ENCODE results near the gene ANKRD40.

ANKRD40 gene

DNA sequence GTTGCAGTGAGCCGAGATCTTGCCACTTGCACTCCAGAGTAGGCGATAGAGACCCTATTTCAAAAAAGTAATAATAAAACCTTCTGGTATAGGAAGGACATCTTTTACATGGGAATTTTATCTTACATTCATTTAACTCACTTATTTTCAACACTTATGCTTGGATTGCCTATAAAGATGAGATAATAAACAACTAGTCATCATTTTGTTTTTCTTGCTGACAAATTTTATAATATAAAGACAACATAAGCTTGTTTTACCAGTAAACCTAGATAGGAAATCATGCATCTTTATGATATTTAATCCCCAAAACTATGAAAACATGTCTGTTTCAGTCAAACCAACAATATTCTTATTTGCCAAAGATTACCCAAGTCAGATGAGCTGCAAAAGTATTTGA, 56.1 kb downstream of the ANKRD40 start:
- DNase-seq (ENCODE audit: low read depth in 2 of 3, low spot score in 1 of 3) = no peak

DNA sequence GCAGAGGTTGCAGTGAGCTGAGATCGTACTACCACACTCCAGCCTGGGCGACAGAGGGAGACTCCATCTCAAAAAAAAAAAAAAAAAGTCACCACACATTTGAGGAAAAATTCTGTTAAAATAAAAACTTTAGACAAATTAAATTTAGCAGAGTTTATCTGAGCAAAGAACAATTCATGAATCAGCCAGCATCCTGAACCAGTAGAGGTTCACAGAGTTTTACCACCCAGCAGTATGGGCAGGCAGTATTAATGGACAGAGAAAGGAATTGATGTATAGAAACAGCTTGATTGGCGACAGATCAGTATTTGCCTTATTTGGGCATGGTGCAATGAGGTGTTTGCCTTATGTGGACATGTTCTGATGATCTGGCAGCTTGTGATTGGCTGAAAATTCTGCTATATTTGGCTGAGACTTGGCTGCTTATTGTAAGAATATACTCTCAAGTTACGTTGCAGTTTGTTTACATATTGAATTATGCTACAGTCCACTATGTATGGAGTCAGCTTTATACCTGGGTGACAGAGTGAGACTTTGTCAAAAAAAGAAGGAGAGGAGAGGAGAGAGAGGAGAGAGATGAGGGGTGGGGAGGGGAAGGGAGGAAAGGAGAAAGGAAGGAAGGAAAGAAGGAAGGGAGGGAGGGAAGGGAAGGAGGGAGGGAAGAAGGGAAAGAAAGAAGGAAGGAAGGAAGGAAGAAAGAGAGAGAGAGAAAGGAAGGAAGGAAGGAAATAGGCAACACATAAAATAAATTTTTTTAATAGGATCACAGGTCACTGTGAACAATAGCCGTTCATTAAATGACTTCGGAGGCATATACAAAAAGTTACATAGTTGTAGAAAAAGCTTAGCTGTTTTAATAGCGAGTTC, 58.4 kb downstream of the ANKRD40 start:
- DNase-seq (ENCODE audit: low read depth in 2 of 3, low spot score in 1 of 3) = no peak

DNA sequence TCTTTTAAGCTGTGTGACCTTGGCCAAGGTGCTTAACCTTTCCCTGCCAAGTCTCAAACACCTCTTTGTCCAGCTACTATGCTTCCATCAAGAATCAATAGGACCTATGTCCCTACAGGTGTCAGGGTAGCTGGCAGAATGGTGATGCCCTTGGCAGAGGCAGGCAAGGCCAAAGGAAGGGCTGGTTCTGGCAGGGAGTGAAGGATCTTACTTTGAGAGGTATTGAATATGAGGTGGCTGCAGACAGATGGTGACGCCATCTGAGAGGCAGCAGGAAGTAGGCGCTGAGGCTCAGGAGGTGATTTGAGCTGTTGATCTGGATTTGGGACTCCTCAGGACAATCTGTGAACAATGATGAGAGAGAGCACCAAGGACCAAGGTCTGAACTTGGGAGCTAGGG, 60.5 kb downstream of the ANKRD40 start:
- no peak for DNase-seq (ENCODE audit: low read depth in 2 of 3, low spot score in 1 of 3)

DNA sequence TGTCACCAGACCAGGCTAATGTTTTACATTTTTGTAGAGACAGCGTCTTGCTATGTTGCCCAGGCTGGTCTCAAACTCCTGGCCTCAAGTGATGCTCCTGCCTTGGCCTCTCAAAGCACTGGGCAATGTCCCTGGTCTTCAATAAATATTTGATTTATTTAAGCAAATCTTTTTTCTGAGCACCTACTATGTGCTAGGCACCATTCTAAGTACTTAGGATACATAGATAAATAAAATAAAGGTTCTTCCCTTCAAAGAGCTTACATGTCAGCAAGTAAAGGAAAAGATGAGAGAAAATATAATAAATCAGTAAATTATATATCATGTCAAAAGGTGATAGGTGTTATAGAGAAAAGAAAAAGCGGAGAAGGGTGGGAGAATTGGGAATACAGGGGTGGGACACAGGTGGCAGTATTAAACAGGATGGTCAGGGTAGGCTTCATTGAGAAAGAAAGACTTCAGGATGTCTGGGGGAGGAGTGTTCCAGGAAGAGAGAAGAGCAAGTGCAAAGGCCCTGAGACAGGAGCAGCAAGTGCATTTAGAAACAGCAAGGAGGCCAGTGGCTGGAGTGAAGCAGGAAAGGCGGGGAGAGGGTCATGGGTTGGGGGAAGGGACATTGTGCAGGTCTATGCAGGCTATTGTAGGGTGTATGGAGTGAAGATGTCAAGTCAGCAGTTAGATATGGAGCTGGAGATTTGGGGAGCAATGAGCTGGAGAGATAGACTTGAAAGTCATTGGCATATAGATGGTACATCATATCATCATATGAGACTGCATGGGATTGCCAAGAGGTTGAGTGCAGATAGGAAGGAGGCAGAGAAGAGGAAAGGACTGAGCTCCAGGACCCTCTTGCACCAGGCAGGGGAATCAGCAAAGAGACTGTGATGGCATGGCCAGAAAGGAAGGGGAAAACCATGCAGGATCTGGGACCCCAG, 61.7 kb downstream of the ANKRD40 start:
- no peak for DNase-seq (ENCODE audit: low read depth in 2 of 3, low spot score in 1 of 3)

All from stimulated activated CD4-positive, alpha-beta T cell treated with anti-CD3 and anti-CD28 coated beads, Interleukin-12 subunit alpha, Interleukin-12 subunit beta, amount 100 ng/mL, for 48 hours (primary cell).